SU-DHL-6 (cell line): ENCODE data around the gene ZC3HAV1.

Experiments used
- CTCF ChIP-seq: fragments of 200-600 bp; sonication (generic); IDR thresholded peaks from one replicate; pipeline ENCODE4 v1.5.1; 2017; ENCODE audit warnings: antibody characterized with exemption, mild to moderate bottlenecking, low read length, moderate library complexity; ENCODE audit not compliant: insufficient read depth, poor library complexity, severe bottlenecking
- EZH2phosphoT487 ChIP-seq: fragments of 200-600 bp; sonication (generic), shearing (Covaris generic); conservative IDR thresholded peaks from 2 replicates; pipeline ENCODE4 v1.6.1; 2018; ENCODE audit warnings: mild to moderate bottlenecking, antibody characterized with exemption, low read length, moderate library complexity, mixed read lengths

DNA sequence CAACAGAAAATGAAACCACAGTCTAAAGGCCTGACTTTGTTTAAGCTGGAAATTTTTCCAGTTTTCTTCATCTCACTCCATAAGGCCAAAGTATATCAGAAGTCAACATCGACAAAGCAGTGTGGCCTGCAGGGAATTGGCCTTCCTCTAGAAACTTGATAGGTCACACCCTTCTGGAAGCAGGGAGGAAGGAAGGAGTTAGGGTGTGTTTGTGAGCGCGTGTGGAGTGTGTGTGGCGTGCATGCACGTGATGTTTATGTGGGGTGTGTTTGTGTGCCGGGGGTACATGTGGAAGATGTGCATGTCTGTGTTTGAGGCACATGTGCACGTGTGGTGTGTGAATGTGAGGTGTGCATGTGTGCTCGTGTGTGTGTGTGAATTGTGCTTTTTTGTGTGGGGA lies 28.6 kb downstream of the ZC3HAV1 start:
- TF ChIP-seq CTCF: no peak
- no peak for TF ChIP-seq EZH2phosphoT487
